ENCODE measurements around the gene COQ10A.
"Not testable (repeated sequence)": the region's sequence is repeated elsewhere in the genome, so short reads cannot be mapped to it uniquely, and the experiment has no call there.

The COQ10A gene

GRCh38 chr12:56244494-56244893 lies 22.2 kb upstream of the COQ10A start:
- DNase-seq: no peak

GRCh38 chr12:56247923-56248322 lies 18.8 kb upstream of the COQ10A start:
- no peak for DNase-seq

- no peak for DNase-seq
These were observed 18.0 kb upstream of the COQ10A start for GRCh38 chr12:56248711-56249110.

- no peak for DNase-seq
These were observed 14.1 kb upstream of the COQ10A start for GRCh38 chr12:56252649-56253048.

- no peak for DNase-seq
These were observed 13.7 kb upstream of the COQ10A start for GRCh38 chr12:56253091-56253490.

GRCh38 chr12:56255671-56256070 lies 11.1 kb upstream of the COQ10A start:
- no peak for DNase-seq

- no peak for DNase-seq
These were observed 10.3 kb upstream of the COQ10A start for GRCh38 chr12:56256326-56256960.

- DNase-seq: no peak
These were observed 9.7 kb upstream of the COQ10A start for GRCh38 chr12:56257071-56257470.

GRCh38 chr12:56257491-56258067 lies 9.2 kb upstream of the COQ10A start:
- no peak for DNase-seq

GRCh38 chr12:56258068-56258819 lies 8.5 kb upstream of the COQ10A start, which contains the start of gene ANKRD52:
Gene ANKRD52 (minus strand): TSS chr12:56258384. CDS start chr12:56258269, 115 bp downstream.
- peak; percentile 89 for DNase-seq

GRCh38 chr12:56258820-56259183 lies 7.9 kb upstream of the COQ10A start:
- no peak for DNase-seq

- DNase-seq: no peak
These were observed 6.4 kb upstream of the COQ10A start for GRCh38 chr12:56260380-56260779.

- no peak for DNase-seq
These were observed 5.8 kb upstream of the COQ10A start for GRCh38 chr12:56260921-56261320.

GRCh38 chr12:56261503-56262232 lies 5.1 kb upstream of the COQ10A start:
- DNase-seq: no peak

GRCh38 chr12:56262955-56263354 lies 3.8 kb upstream of the COQ10A start:
- DNase-seq: not testable (repeated sequence)

- peak; percentile 53 for DNase-seq
These were observed 562 bp upstream of the COQ10A start for GRCh38 chr12:56266068-56266692.

GRCh38 chr12:56267443-56268071 lies 815 bp downstream of the COQ10A start:
- no peak for DNase-seq

GRCh38 chr12:56271031-56271430 lies 4.3 kb downstream of the COQ10A start:
- DNase-seq: no peak

- DNase-seq: not testable (repeated sequence)
These were observed 5.7 kb downstream of the COQ10A start for GRCh38 chr12:56272468-56272867.

- DNase-seq: no peak
These were observed 7.6 kb downstream of the COQ10A start for GRCh38 chr12:56274299-56274698.

- no peak for DNase-seq
These were observed 12.2 kb downstream of the COQ10A start for GRCh38 chr12:56278905-56279304.

GRCh38 chr12:56280849-56281248 lies 14.1 kb downstream of the COQ10A start:
- DNase-seq: no peak

All from right forelimb (tissue), 1 donor.